ENCODE data around the gene MNX1.

- no peak for TF ChIP-seq CTCF (IDR thresholded peaks at IDR 0.05)
- TF ChIP-seq POLR2AphosphoS5 (IDR thresholded peaks at IDR 0.05) = no peak
- TF ChIP-seq POLR2A (IDR thresholded peaks at IDR 0.05) = no peak
These were observed 13.1 kb upstream of the MNX1 start for GRCh38 chr7:157023589-157023905.
